GM23248 (cell line): ENCODE results near the gene C11orf86.

ENCODE experiments used
- EZH2 ChIP-seq: fragments of 200-600 bp; sonication (generic); IDR thresholded peaks from 2 replicates; pipeline ENCODE4 v1.6.1; 2018; ENCODE audit warnings: antibody characterized with exemption, mild to moderate bottlenecking; ENCODE audit not compliant: insufficient read depth, poor library complexity, severe bottlenecking
- EZH2phosphoT487 ChIP-seq: fragments of 200-600 bp; sonication (generic); IDR thresholded peaks from 2 replicates; pipeline ENCODE4 v1.6.1; 2018; ENCODE audit warnings: antibody characterized with exemption, moderate library complexity, mild to moderate bottlenecking, low read depth; ENCODE audit not compliant: insufficient read depth

DNA sequence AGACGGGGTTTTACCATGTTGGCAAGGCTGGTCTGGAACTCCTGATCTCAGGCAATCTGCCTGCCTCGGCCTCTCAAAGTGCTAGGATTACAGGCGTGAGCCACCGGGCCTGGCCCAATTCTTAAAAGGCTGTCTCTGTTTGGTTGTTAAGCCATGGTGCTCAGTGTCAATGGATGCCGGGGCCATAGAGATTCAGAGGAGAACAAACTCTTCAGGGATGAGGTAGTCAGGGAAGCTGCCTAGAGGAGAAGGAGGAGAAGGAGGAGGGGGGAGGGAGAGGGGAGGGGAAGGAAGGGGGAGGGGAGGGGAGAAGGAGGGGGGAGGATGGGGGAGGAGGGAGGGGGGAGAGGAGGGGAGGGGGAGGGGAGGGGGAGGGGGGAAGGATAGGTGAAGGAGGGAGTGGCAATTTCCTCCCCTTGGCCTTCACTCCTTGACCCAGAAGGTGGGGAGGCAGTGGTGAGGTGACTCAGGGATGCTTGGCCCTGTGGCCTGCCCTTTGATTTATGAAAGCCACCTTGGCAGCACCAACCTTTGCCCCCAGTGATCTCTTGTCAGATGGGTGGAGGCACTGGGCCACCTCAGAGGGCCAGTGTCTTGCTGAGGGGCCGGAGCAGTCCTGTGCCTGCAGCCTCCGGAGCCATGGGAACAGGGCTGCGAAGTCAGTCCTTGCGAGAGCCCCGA, at the start of gene C11orf86:
- TF ChIP-seq EZH2 (no peak), EZH2phosphoT487 (no peak)
